K562 (cell line): Measurements from ENCODE around the gene ZBTB32. TPM values are rescaled to one million over a fixed set of nuclear protein-coding genes. Genes with fewer than 3 reads are reported as not detected.

ENCODE experiments used
- DLX4 ChIP-seq: fragments of 250-450 bp; sonication (Bioruptor Pico); IDR thresholded peaks from 2 replicates; pipeline ENCODE4 v1.6.1; 2021; ENCODE audit warnings: mild to moderate bottlenecking
- DNMT1 ChIP-seq: fragments of 450-650 bp; IDR thresholded peaks from 2 replicates; pipeline ENCODE4 v1.6.1; 2016; ENCODE audit warnings: antibody characterized with exemption, mild to moderate bottlenecking
- E2F3 ChIP-seq: fragments of 250-450 bp; sonication (Bioruptor Pico); IDR thresholded peaks from 2 replicates; pipeline ENCODE4 v1.4.0; 2020; ENCODE audit warnings: mild to moderate bottlenecking
- KDM4B ChIP-seq, 2 experiments: fragments of 450-650 bp in 1 of 2; sonication (generic) in 1 of 2; IDR thresholded peaks; 2 replicates each; pipeline ENCODE4 v1.6.1; 2016 to 2017; ENCODE audit warnings: borderline replicate concordance in 2 of 2, antibody characterized with exemption in 1 of 2, low read depth in 1 of 2, mild to moderate bottlenecking in 1 of 2
- NONO ChIP-seq, 2 experiments: fragments of 200-400 bp in 1 of 2; fragments of 450-650 bp in 1 of 2; formaldehyde crosslinking in 1 of 2; IDR thresholded peaks; 2 replicates each; pipeline ENCODE4 v1.6.1; 2017; ENCODE audit warnings: low read depth in 2 of 2, mild to moderate bottlenecking in 2 of 2, moderate library complexity in 2 of 2, low read length in 1 of 2
- STAG1 ChIP-seq: sonication (generic); formaldehyde crosslinking; IDR thresholded peaks from 2 replicates; pipeline ENCODE4 v1.5.0; 2020; ENCODE audit warnings: missing genetic modification reagents, borderline replicate concordance
- TRIM24 ChIP-seq, 2 experiments: fragments of 450-650 bp; IDR thresholded peaks; 2 replicates each; pipeline ENCODE4 v1.6.1; 2016
- ZFPM2 ChIP-seq: fragments of 250-450 bp; sonication (Bioruptor Pico); IDR thresholded peaks from 2 replicates; pipeline ENCODE4 v1.5.1; 2022; ENCODE audit warnings: mild to moderate bottlenecking
- ZNF239 ChIP-seq: fragments of 250-450 bp; sonication (Bioruptor Pico); IDR thresholded peaks from 2 replicates; pipeline ENCODE4 v1.4.0; 2020; ENCODE audit warnings: mild to moderate bottlenecking
- ZNF277 ChIP-seq: fragments of 250-450 bp; sonication (Bioruptor Pico); IDR thresholded peaks from 2 replicates; pipeline ENCODE4 v1.8.0; 2022; ENCODE audit warnings: inconsistent platforms, mild to moderate bottlenecking, moderate library complexity, borderline replicate concordance
- ZNF347 ChIP-seq: fragments of 450-650 bp; formaldehyde crosslinking; IDR thresholded peaks from 2 replicates; pipeline ENCODE4 v1.4.0; 2020; ENCODE audit warnings: low read depth, mild to moderate bottlenecking, moderate library complexity
- polyA plus RNA-seq, 8 experiments: library from polyadenylated mRNA; depleted of rRNA in 4 of 8; stranded (reverse) in 5 of 8; unstranded in 3 of 8; fragments of >200 nt; fragmentation: Nextera tagmentation in 2 of 8; fragmentation: Illumina TruSeq in 1 of 8; extraction: Ambion mirVana in 2 of 8; extraction: Trizol in 1 of 8; gene quantifications; 2 replicates each; pipeline versions ENCODE4 v1.2.1 to v1.2.3, GENCODE V29; 2011 to 2014; ENCODE audit warnings: inconsistent platforms in 1 of 8, missing spikeins in 1 of 8
- total RNA-seq, 7 experiments: library from RNA; depleted of rRNA in 6 of 7; stranded (reverse); fragments of >200 nt in 6 of 7; fragmentation: Illumina TruSeq in 2 of 7; extraction: Trizol in 2 of 7; gene quantifications; 2 replicates each; pipeline versions ENCODE4 v1.2.1 to v1.2.3, GENCODE V29; 2011 to 2021; ENCODE audit warnings: low replicate concordance in 1 of 7
- TF ChIP-seq, protein P1 (sequence below): fragments of 250-450 bp; sonication (Bioruptor Pico); IDR thresholded peaks from 2 replicates; pipeline ENCODE4 v1.4.0; 2020
- TF ChIP-seq, protein P2 (sequence below), 2 experiments: fragments of 450-650 bp in 1 of 2; IDR thresholded peaks; 2 replicates each; pipeline ENCODE4 v1.6.1; 2011 to 2017; ENCODE audit warnings: low read depth in 2 of 2, antibody characterized with exemption in 1 of 2, borderline replicate concordance in 1 of 2, low read length in 1 of 2, mild to moderate bottlenecking in 1 of 2, mixed read lengths in 1 of 2; ENCODE audit not compliant: control insufficient read depth in 1 of 2
- TF ChIP-seq, protein P3 (sequence below), 2 experiments: fragments of 450-650 bp; IDR thresholded peaks; 2 replicates each; pipeline ENCODE4 v1.6.1; 2016

ZBTB32 gene
- total and polyA plus RNA-seq, 9 of the 15 experiments (the other 6 are each of a cell fraction or from before 2014, with no cell fraction given), result 0.20 TPM; not detected in 8

- TF ChIP-seq NONO (IDR thresholded peaks at IDR 0.05; ENCODE audit: low read depth in 2 of 2, low read length in 1 of 2) (0 out of 4 replicates have a peak, but pooled peaks of 1 of the 2 experiments have one; percentile 31), DNMT1 (peak; percentile 75; the same call in 1 of the 2 replicates), ZFPM2 (CRISPR knock-in tag) (no peak), ZNF347 (CRISPR knock-in tag) (no peak), ZNF277 (CRISPR knock-in tag) (no peak), DLX4 (CRISPR knock-in tag) (no peak), ZNF239 (no peak), KDM4B (IDR thresholded peaks at IDR 0.05; ENCODE audit: borderline replicate concordance in 2 of 2, low read depth in 1 of 2) (no peak), E2F3 (no peak), TRIM24 (IDR thresholded peaks at IDR 0.05) (0 out of 4 replicates have a peak, but pooled peaks of 1 of the 2 experiments have one; percentile 7), STAG1 (CRISPR knock-in tag) (no peak)
- TF ChIP-seq, protein P1, sequence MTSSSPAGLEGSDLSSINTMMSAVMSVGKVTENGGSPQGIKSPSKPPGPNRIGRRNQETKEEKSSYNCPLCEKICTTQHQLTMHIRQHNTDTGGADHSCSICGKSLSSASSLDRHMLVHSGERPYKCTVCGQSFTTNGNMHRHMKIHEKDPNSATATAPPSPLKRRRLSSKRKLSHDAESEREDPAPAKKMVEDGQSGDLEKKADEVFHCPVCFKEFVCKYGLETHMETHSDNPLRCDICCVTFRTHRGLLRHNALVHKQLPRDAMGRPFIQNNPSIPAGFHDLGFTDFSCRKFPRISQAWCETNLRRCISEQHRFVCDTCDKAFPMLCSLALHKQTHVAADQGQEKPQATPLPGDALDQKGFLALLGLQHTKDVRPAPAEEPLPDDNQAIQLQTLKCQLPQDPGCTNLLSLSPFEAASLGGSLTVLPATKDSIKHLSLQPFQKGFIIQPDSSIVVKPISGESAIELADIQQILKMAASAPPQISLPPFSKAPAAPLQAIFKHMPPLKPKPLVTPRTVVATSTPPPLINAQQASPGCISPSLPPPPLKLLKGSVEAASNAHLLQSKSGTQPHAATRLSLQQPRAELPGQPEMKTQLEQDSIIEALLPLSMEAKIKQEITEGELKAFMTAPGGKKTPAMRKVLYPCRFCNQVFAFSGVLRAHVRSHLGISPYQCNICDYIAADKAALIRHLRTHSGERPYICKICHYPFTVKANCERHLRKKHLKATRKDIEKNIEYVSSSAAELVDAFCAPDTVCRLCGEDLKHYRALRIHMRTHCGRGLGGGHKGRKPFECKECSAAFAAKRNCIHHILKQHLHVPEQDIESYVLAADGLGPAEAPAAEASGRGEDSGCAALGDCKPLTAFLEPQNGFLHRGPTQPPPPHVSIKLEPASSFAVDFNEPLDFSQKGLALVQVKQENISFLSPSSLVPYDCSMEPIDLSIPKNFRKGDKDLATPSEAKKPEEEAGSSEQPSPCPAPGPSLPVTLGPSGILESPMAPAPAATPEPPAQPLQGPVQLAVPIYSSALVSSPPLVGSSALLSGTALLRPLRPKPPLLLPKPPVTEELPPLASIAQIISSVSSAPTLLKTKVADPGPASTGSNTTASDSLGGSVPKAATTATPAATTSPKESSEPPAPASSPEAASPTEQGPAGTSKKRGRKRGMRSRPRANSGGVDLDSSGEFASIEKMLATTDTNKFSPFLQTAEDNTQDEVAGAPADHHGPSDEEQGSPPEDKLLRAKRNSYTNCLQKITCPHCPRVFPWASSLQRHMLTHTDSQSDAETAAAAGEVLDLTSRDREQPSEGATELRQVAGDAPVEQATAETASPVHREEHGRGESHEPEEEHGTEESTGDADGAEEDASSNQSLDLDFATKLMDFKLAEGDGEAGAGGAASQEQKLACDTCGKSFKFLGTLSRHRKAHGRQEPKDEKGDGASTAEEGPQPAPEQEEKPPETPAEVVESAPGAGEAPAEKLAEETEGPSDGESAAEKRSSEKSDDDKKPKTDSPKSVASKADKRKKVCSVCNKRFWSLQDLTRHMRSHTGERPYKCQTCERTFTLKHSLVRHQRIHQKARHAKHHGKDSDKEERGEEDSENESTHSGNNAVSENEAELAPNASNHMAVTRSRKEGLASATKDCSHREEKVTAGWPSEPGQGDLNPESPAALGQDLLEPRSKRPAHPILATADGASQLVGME (CRISPR knock-in tag), result no peak
- TF ChIP-seq, protein P2, sequence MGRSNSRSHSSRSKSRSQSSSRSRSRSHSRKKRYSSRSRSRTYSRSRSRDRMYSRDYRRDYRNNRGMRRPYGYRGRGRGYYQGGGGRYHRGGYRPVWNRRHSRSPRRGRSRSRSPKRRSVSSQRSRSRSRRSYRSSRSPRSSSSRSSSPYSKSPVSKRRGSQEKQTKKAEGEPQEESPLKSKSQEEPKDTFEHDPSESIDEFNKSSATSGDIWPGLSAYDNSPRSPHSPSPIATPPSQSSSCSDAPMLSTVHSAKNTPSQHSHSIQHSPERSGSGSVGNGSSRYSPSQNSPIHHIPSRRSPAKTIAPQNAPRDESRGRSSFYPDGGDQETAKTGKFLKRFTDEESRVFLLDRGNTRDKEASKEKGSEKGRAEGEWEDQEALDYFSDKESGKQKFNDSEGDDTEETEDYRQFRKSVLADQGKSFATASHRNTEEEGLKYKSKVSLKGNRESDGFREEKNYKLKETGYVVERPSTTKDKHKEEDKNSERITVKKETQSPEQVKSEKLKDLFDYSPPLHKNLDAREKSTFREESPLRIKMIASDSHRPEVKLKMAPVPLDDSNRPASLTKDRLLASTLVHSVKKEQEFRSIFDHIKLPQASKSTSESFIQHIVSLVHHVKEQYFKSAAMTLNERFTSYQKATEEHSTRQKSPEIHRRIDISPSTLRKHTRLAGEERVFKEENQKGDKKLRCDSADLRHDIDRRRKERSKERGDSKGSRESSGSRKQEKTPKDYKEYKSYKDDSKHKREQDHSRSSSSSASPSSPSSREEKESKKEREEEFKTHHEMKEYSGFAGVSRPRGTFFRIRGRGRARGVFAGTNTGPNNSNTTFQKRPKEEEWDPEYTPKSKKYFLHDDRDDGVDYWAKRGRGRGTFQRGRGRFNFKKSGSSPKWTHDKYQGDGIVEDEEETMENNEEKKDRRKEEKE (IDR thresholded peaks at IDR 0.05; ENCODE audit: borderline replicate concordance in 1 of 2, control insufficient read depth in 1 of 2, low read depth in 2 of 2, low read length in 1 of 2), result no peak
- TF ChIP-seq, protein P3, sequence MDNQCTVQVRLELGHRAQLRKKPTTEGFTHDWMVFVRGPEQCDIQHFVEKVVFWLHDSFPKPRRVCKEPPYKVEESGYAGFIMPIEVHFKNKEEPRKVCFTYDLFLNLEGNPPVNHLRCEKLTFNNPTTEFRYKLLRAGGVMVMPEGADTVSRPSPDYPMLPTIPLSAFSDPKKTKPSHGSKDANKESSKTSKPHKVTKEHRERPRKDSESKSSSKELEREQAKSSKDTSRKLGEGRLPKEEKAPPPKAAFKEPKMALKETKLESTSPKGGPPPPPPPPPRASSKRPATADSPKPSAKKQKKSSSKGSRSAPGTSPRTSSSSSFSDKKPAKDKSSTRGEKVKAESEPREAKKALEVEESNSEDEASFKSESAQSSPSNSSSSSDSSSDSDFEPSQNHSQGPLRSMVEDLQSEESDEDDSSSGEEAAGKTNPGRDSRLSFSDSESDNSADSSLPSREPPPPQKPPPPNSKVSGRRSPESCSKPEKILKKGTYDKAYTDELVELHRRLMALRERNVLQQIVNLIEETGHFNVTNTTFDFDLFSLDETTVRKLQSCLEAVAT (IDR thresholded peaks at IDR 0.05), result no peak; a peak in 1 of 4 replicates
Measured at GRCh38 chr19:35740423-35741202, 36.3 kb downstream of the ZBTB32 start (continued).
